ENCODE results near the gene CBX8.

- TF ChIP-seq POLR2A (IDR thresholded peaks at IDR 0.05) (no peak), CTCF (IDR thresholded peaks at IDR 0.05) (no peak)
These were observed 48.4 kb downstream of the CBX8 start for GRCh38 chr17:79748295-79749099.

Measured in lower leg skin (tissue), 3 donors.